OCI-LY7 (cell line): Measurements from ENCODE around the gene PTPRM. TPM values are rescaled to one million over a fixed set of nuclear protein-coding genes. Genes with fewer than 3 reads are reported as not detected.

ENCODE experiments used
- BruUV-seq: library from RNA; stranded (reverse); fragments of 400-500 nt; replicated peaks from 2 replicates; lab custom pipeline; 2021; lab: Mats Ljungman, UMichigan
- CTCF ChIA-PET: fragments of 300-600 bp; sonication (Branson Sonifier 250); formaldehyde crosslinking; loops from one replicate; lab custom pipeline; 2022; ENCODE audit warnings: antibody characterized with exemption; ENCODE audit not compliant: unreplicated experiment; lab: Charles Lee
- POLR2A ChIA-PET: fragments of 300-600 bp; sonication (Branson Sonifier 250); formaldehyde crosslinking; loops from one replicate; lab custom pipeline; 2022; ENCODE audit warnings: antibody characterized with exemption; lab: Charles Lee
- DNase-seq: peaks from one replicate; pipeline ENCODE4 v3.0.0-alpha.2; 2015; ENCODE audit warnings: low spot score
- H2AFZ ChIP-seq: fragments of 200-600 bp; sonication (generic), shearing (Covaris generic); 2 replicates; pipeline ENCODE4 v1.6.1; 2014; ENCODE audit warnings: mild to moderate bottlenecking, antibody characterized with exemption, low read length, moderate library complexity
- H3K27ac ChIP-seq: fragments of 200-600 bp; sonication (generic); 2 replicates; pipeline ENCODE4 v1.5.1; 2014; ENCODE audit warnings: mixed run types, low read depth, mild to moderate bottlenecking, moderate library complexity, low read length, inconsistent platforms; ENCODE audit not compliant: poor library complexity, severe bottlenecking
- H3K36me3 ChIP-seq: fragments of 200-600 bp; sonication (generic); 2 replicates; pipeline ENCODE4 v1.6.1; 2014; ENCODE audit warnings: mild to moderate bottlenecking, antibody characterized with exemption, low read length, moderate library complexity, mixed read lengths; ENCODE audit not compliant: insufficient read depth
- H3K4me1 ChIP-seq: fragments of 200-600 bp; sonication (generic); 2 replicates; pipeline ENCODE4 v1.5.1; 2014; ENCODE audit warnings: mild to moderate bottlenecking, low read length; ENCODE audit not compliant: insufficient read depth, poor library complexity, severe bottlenecking
- H3K4me2 ChIP-seq: fragments of 200-600 bp; sonication (generic); 2 replicates; pipeline ENCODE4 v1.6.1; 2014; ENCODE audit warnings: mild to moderate bottlenecking, low read length
- H3K4me3 ChIP-seq: fragments of 200-600 bp; sonication (generic); 2 replicates; pipeline ENCODE4 v1.5.1; 2014; ENCODE audit warnings: mild to moderate bottlenecking, low read depth, low read length; ENCODE audit not compliant: poor library complexity, severe bottlenecking
- H3K79me2 ChIP-seq: fragments of 200-600 bp; sonication (generic); 2 replicates; pipeline ENCODE4 v1.6.1; 2016; ENCODE audit warnings: low read depth, mild to moderate bottlenecking, low read length, moderate library complexity, mixed read lengths; ENCODE audit not compliant: insufficient read depth
- H3K9me2 ChIP-seq: fragments of 200-600 bp; sonication (generic); 2 replicates; pipeline ENCODE4 v1.6.1; 2016; ENCODE audit warnings: mild to moderate bottlenecking, low read length, mixed read lengths; ENCODE audit not compliant: insufficient read depth
- H3K9me3 ChIP-seq: fragments of 200-600 bp; sonication (generic); 2 replicates; pipeline ENCODE4 v1.6.1; 2014; ENCODE audit warnings: mild to moderate bottlenecking, mixed run types, low read length, mixed read lengths
- H4K20me1 ChIP-seq: fragments of 200-600 bp; sonication (generic); 2 replicates; pipeline ENCODE4 v1.6.1; 2014; ENCODE audit warnings: mild to moderate bottlenecking, antibody characterized with exemption, low read length, moderate library complexity, mixed read lengths; ENCODE audit not compliant: insufficient read depth
- CTCF ChIP-seq: fragments of 200-600 bp; sonication (generic); conservative IDR thresholded peaks from 2 replicates; pipeline ENCODE4 v1.5.1; 2014; ENCODE audit warnings: mild to moderate bottlenecking, antibody characterized with exemption, low read length, moderate library complexity, mixed read lengths
- EZH2phosphoT487 ChIP-seq: fragments of 200-600 bp; sonication (generic); IDR thresholded peaks from 2 replicates; pipeline ENCODE4 v1.6.1; 2018; ENCODE audit warnings: low read depth, borderline replicate concordance, mild to moderate bottlenecking, mixed run types, antibody characterized with exemption, low read length, moderate library complexity, mixed read lengths
- intact Hi-C: fragments of 100-400 bp; cut with micrococcal nuclease; formaldehyde crosslinking; loops from one replicate; pipeline ENCODE4 v1.10.0; 2022; ENCODE audit not compliant: unreplicated experiment
- total RNA-seq, 2 experiments: library from RNA; depleted of rRNA in 1 of 2; stranded (reverse); fragments of >200 nt in 1 of 2; shearing (Covaris generic) in 1 of 2; gene quantifications; 2 replicates each; pipeline ENCODE4 v1.2.3, GENCODE V29; 2014 to 2022

PTPRM gene
- total RNA-seq, 2 experiments from 2014 or later = not detected

- no peak overlapping the region for H3K4me3 ChIP-seq
Measured at GRCh38 chr18:7918701-7919100, 351.6 kb downstream of the PTPRM start.

GRCh38 chr18:7919565-7919964, 352.4 kb downstream of the PTPRM start:
- intact Hi-C loops = no loop called here
- H3K4me2 ChIP-seq = no peak overlapping the region
- no peaks in the 10 kb centered on the region for H3K9me3 ChIP-seq
- H3K4me1 ChIP-seq = no peaks in the 10 kb centered on the region
- no peaks in the 10 kb centered on the region for H3K9me2 ChIP-seq
- TF ChIP-seq CTCF (no peak), EZH2phosphoT487 (no peak)
- no peak overlapping the region for H2AFZ ChIP-seq
- no peaks in the 10 kb centered on the region for H4K20me1 ChIP-seq
- CTCF ChIA-PET = no interaction called here
- no peaks in the 10 kb centered on the region for H3K36me3 ChIP-seq
- H3K27ac ChIP-seq = no peak overlapping the region
- H3K4me3 ChIP-seq = no peak overlapping the region
- BruUV-seq = no TSS peak
- DNase-seq = no peak
- no peaks in the 10 kb centered on the region for H3K79me2 ChIP-seq
- POLR2A ChIA-PET = no interaction called here

More at GRCh38 chr18:7918701-7919100, 351.6 kb downstream of the PTPRM start:
- H3K9me2 ChIP-seq = no peaks in the 10 kb centered on the region
- no peaks in the 10 kb centered on the region for H3K4me1 ChIP-seq
- H3K27ac ChIP-seq = no peak overlapping the region
- TF ChIP-seq EZH2phosphoT487 (no peak), CTCF (no peak)
- H3K79me2 ChIP-seq = no peaks in the 10 kb centered on the region
- CTCF ChIA-PET = no interaction called here
- no peak overlapping the region for H3K4me2 ChIP-seq
- no peaks in the 10 kb centered on the region for H3K9me3 ChIP-seq
- H2AFZ ChIP-seq = no peak overlapping the region
- POLR2A ChIA-PET = interaction anchor here (1.2 kb wide), 1 partner anchor 9 kb away, joined by 3 read pairs; no protein-coding TSS in a partner anchor
- intact Hi-C loops = no loop called here
- no peaks in the 10 kb centered on the region for H3K36me3 ChIP-seq
- no peaks in the 10 kb centered on the region for H4K20me1 ChIP-seq
- BruUV-seq = no TSS peak
- no peak for DNase-seq

GRCh38 chr18:7921938-7922587, 354.9 kb downstream of the PTPRM start:
- Histone ChIP-seq H3K9me3 (no peaks in the 10 kb centered on the region), H3K9me2 (no peaks in the 10 kb centered on the region), H3K4me1 (no peaks in the 10 kb centered on the region), H3K4me3 (no peak overlapping the region), H3K27ac (no peak overlapping the region), H2AFZ (no peak overlapping the region), H4K20me1 (no peaks in the 10 kb centered on the region), H3K36me3 (no peaks in the 10 kb centered on the region), H3K4me2 (no peak overlapping the region), H3K79me2 (no peaks in the 10 kb centered on the region)
- no TSS peak for BruUV-seq
- ChIA-PET CTCF (no interaction called here), POLR2A (no interaction called here)
- intact Hi-C loops = no loop called here
- TF ChIP-seq CTCF = no peak
- no peak for TF ChIP-seq EZH2phosphoT487
- no peak for DNase-seq
